Progenitor cell of endocrine pancreas (in vitro differentiated cells): Measurements from ENCODE around the gene KRTAP4-9. TPM values are rescaled to one million over a fixed set of nuclear protein-coding genes. Genes with fewer than 3 reads are reported as not detected.
"Not testable (repeated sequence)": the region's sequence is repeated elsewhere in the genome, so short reads cannot be mapped to it uniquely, and the experiment has no call there.

Source experiments
- DNase-seq: peaks from one replicate; pipeline ENCODE4 v3.0.0; 2021; ENCODE audit warnings: low spot score; ENCODE audit not compliant: unreplicated experiment
- H3K27ac Mint-ChIP-seq: 2 replicates; pipeline ENCODE4 v1.8.0; 2021; ENCODE audit warnings: mild to moderate bottlenecking, moderate library complexity, mixed read lengths
- H3K27me3 Mint-ChIP-seq: 2 replicates; pipeline ENCODE4 v1.8.0; 2021; ENCODE audit warnings: mixed read lengths
- H3K36me3 Mint-ChIP-seq: 2 replicates; pipeline ENCODE4 v1.8.0; 2022; ENCODE audit warnings: mixed read lengths; ENCODE audit not compliant: insufficient read depth
- H3K4me1 Mint-ChIP-seq: 2 replicates; pipeline ENCODE4 v1.8.0; 2021; ENCODE audit warnings: low read depth, mixed read lengths
- H3K4me3 Mint-ChIP-seq: 2 replicates; pipeline ENCODE4 v1.8.0; 2021; ENCODE audit warnings: low read depth, mild to moderate bottlenecking, moderate library complexity, mixed read lengths
- H3K9me3 Mint-ChIP-seq: 2 replicates; pipeline ENCODE4 v1.8.0; 2021; ENCODE audit warnings: low read depth, mixed read lengths
- total RNA-seq: library from RNA; stranded (reverse); gene quantifications from 2 replicates; pipeline ENCODE4 v1.2.1, GENCODE V29; 2021
- TF ChIP-seq, protein P1 (sequence below): fragments of 200-600 bp; sonication (generic); IDR thresholded peaks from one replicate; pipeline ENCODE4 v1.5.0; 2021; ENCODE audit warnings: antibody characterized with exemption, mild to moderate bottlenecking; ENCODE audit not compliant: unreplicated experiment

KRTAP4-9 gene
- total RNA-seq, 1 donor from 2014 or later, result not detected

DNA sequence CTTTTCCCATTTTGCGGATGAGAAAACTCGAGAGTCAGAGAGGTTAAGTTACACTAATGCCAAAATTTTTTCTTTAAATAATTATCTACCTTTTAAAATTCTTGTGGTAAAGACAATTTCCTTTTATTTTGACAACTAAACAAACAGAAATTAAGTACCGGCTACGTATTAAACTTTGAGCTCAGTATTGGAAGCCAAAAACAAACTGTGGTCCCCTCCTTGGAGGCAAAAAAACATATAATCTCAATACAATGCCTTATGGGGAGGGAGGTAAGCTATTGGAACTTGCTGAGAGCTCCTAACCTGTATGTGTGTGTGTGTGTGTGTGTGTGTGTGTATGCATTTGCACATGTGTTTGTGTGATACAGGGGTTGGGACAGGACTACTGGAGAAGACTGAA, 41.7 kb upstream of the KRTAP4-9 start:
- Mint-ChIP-seq H3K27ac (no peak overlapping the region), H3K36me3 (no peaks in the 10 kb centered on the region), H3K4me3 (no peak overlapping the region), H3K4me1 (peaks cover 10% of the 10 kb centered on the region), H3K9me3 (no peaks in the 10 kb centered on the region), H3K27me3 (no peaks in the 10 kb centered on the region)
- TF ChIP-seq, protein P1, sequence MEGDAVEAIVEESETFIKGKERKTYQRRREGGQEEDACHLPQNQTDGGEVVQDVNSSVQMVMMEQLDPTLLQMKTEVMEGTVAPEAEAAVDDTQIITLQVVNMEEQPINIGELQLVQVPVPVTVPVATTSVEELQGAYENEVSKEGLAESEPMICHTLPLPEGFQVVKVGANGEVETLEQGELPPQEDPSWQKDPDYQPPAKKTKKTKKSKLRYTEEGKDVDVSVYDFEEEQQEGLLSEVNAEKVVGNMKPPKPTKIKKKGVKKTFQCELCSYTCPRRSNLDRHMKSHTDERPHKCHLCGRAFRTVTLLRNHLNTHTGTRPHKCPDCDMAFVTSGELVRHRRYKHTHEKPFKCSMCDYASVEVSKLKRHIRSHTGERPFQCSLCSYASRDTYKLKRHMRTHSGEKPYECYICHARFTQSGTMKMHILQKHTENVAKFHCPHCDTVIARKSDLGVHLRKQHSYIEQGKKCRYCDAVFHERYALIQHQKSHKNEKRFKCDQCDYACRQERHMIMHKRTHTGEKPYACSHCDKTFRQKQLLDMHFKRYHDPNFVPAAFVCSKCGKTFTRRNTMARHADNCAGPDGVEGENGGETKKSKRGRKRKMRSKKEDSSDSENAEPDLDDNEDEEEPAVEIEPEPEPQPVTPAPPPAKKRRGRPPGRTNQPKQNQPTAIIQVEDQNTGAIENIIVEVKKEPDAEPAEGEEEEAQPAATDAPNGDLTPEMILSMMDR, result no peak
- no peak for DNase-seq

DNA sequence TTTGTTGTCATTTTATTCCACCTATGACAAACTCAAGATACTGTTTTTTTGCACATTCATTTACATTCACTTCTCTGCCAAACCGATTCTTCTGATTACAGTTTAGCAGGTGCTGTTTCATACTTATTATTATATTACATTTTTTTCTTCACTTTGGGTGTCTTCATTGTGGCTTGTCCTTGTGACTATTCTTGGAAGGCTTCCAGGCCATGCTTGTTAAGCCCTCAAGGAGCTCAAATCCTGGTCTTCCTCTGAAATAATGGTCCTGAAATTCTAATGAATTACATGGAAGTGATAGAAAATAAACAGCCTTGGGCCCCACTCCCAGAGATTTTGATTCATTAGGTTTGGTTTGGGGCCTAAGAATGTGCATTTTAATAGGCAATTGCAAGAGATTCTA, 40.9 kb upstream of the KRTAP4-9 start:
- Mint-ChIP-seq H3K9me3 (no peaks in the 10 kb centered on the region), H3K4me1 (peaks cover 9% of the 10 kb centered on the region), H3K36me3 (no peaks in the 10 kb centered on the region), H3K4me3 (no peak overlapping the region), H3K27me3 (no peaks in the 10 kb centered on the region), H3K27ac (no peak overlapping the region)
- TF ChIP-seq, protein P1, result no peak
- no peak for DNase-seq

DNA sequence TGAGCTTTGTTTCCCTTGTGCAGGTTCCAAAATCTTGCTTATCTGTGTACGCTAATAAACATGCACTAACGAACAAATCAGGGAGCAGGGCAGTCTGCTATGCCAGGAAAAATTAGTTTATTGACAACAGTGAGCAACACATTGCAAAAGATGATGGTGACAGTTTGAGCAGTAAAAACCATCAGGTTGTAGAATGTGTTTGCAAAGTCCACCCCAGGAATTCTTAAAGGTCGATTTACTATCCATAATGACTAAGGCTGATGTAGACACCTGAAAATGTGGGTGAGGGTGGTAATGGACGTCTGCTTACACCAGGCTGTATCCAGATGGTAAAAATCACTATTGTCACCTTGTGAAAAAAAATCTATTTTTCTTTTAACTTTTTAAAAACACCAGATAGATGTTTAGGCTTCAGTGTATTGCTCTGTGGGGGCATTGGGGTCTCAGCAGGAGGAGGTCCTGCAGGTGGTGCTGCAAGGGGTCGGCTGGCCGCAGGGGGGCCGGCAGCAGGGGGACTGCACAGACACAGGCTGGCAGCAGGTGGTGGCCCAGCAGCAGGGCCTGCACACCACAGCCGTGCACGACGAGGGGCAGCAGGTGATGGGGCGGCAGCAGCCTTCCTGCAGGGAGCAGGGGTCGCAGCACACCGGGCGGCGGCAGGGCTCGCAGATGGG, 40.0 kb upstream of the KRTAP4-9 start:
- H3K27ac Mint-ChIP-seq, H3K9me3 Mint-ChIP-seq, H3K36me3 Mint-ChIP-seq, H3K27me3 Mint-ChIP-seq, H3K4me3 Mint-ChIP-seq, H3K4me1 Mint-ChIP-seq, DNase-seq: not testable (repeated sequence)

DNA sequence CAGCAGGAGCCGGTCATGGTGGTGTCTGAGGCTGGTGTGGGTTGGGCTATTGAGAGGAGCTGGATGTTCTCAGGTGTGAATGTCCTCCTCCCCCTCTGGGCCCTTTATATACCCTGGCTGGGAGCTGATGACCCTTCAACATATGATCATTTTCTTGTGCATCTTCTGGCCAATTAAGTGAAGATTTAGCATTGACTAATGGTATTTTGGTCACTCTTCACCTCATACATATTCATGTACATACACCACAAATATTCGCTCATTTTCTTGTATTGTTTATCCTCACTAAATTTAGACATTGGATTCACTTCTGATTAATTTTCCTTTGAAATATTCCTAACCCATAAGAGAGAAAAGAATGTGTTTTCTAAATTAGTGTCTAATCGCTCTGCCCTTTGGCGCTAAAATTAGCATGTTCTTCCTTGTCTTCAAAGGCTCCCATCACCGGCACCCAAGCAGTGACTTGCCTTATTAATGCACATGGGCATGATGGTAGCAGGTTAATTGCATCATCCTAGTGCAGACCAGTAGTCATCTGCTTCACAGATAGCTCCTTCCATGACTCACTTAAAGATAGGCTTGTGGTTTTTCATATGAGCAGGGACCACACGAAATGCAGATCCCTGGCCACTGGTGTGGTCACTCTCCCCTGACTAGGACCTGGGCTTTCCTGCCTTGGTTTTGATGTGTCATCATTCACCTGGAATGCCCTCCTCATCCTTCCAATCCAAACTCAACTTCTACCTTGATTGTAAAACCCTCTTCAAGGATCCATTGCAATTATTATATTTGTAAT, 39.2 kb upstream of the KRTAP4-9 start, which contains the start of gene KRTAP2-4:
TSS of gene KRTAP2-4 (minus strand) at position 51 of the 796 bp plus-strand sequence. CDS start at position 17, 34 bp downstream.
- no peaks in the 10 kb centered on the region for H3K9me3 Mint-ChIP-seq
- no peak for DNase-seq
- no peaks in the 10 kb centered on the region for H3K27me3 Mint-ChIP-seq
- no peaks in the 10 kb centered on the region for H3K36me3 Mint-ChIP-seq
- no peak within 1 kb of the TSS for H3K27ac Mint-ChIP-seq
- peaks cover 2% of the 10 kb centered on the region for H3K4me1 Mint-ChIP-seq
- H3K4me3 Mint-ChIP-seq, result no peak within 1 kb of the TSS
- TF ChIP-seq, protein P1, result no peak

DNA sequence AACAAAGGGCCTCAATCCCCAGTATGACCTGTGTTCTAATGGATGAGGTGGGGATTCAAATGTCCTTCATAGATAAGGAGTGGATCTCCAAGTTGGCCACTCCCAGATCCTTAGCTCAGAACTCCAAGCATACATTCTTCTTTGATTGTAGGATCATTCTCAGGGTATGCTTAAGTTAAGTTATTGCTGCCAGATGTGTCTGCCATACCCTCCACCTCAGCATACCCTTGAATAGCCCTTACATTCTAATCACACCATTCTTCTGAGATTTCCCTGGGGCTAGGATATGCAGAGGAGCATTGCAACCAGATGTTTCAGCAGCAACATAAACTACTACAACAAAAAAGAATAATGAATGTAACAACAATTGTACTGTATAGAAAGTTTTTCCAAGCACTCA, 37.9 kb upstream of the KRTAP4-9 start:
- Mint-ChIP-seq H3K27ac (no peak overlapping the region), H3K9me3 (no peaks in the 10 kb centered on the region), H3K4me3 (no peak overlapping the region), H3K27me3 (no peaks in the 10 kb centered on the region), H3K4me1 (peaks cover 2% of the 10 kb centered on the region), H3K36me3 (no peaks in the 10 kb centered on the region)
- no peak for DNase-seq
- TF ChIP-seq, protein P1, result no peak

DNA sequence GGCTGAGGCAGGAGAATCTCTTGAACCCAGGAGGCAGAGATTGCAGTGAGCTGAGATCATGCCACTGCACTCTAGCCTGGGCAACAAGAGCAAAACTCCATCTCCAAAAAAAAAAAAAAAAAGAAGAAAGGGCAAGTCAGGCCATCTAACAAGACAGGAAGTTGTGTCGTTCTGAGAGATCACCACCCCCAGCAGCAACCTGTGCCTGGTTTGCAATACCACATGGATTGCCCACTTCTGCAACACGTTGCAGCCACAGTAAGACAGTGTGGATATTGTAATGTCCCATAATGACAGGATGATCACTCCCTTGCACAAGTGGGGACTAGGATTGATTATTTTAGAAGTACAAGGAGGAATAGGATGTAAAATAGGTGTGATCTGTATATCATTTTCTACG, 36.2 kb upstream of the KRTAP4-9 start:
- no peaks in the 10 kb centered on the region for H3K27me3 Mint-ChIP-seq

More for the DNA sequence above, 36.2 kb upstream of the KRTAP4-9 start:
- H3K4me1 Mint-ChIP-seq, result peaks cover 2% of the 10 kb centered on the region
- H3K27ac Mint-ChIP-seq, result no peak overlapping the region
- TF ChIP-seq, protein P1, result no peak
- H3K36me3 Mint-ChIP-seq, result no peaks in the 10 kb centered on the region
- no peaks in the 10 kb centered on the region for H3K9me3 Mint-ChIP-seq
- H3K4me3 Mint-ChIP-seq, result no peak overlapping the region
- no peak for DNase-seq
